22Rv1 (cell line): ENCODE results near the gene DHX15.

Experiments used
- ZFX ChIP-seq: fragments of 450-650 bp; IDR thresholded peaks from 2 replicates; pipeline ENCODE4 v1.6.1; 2017; ENCODE audit warnings: antibody characterized with exemption, borderline replicate concordance
- TF ChIP-seq, protein P1 (sequence below): fragments of 450-650 bp; IDR thresholded peaks from 2 replicates; pipeline ENCODE4 v1.5.1; 2017; ENCODE audit warnings: mild to moderate bottlenecking

DNA sequence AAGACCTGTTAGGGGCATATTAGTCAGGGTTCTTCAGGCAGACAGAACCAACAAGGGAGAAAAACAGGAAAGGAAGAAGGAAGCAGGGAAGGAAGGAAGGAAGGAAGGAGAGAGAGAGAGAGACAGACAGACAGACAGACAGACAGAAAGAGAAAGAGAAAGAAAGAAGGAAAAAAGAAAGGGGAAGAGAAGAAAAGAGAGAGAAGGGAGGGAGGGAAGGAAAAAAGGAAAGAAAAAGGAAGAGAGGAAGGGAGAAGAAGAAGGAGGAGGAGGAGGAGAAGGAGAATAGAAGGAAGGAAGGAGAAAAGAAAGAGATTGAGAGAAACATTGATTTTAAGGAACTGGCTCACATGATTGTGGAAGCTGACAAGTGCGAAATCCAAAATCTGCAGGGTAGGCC lies 89.0 kb downstream of the DHX15 start:
- TF ChIP-seq, protein P1, sequence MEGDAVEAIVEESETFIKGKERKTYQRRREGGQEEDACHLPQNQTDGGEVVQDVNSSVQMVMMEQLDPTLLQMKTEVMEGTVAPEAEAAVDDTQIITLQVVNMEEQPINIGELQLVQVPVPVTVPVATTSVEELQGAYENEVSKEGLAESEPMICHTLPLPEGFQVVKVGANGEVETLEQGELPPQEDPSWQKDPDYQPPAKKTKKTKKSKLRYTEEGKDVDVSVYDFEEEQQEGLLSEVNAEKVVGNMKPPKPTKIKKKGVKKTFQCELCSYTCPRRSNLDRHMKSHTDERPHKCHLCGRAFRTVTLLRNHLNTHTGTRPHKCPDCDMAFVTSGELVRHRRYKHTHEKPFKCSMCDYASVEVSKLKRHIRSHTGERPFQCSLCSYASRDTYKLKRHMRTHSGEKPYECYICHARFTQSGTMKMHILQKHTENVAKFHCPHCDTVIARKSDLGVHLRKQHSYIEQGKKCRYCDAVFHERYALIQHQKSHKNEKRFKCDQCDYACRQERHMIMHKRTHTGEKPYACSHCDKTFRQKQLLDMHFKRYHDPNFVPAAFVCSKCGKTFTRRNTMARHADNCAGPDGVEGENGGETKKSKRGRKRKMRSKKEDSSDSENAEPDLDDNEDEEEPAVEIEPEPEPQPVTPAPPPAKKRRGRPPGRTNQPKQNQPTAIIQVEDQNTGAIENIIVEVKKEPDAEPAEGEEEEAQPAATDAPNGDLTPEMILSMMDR = no peak
- no peak for TF ChIP-seq ZFX
